Vagina (tissue), 2 donors: ENCODE data around the gene KCNN3.
"Not testable (repeated sequence)": the region's sequence is repeated elsewhere in the genome, so short reads cannot be mapped to it uniquely, and the experiment has no call there.

Source experiments
- CTCF ChIP-seq, 3 experiments: fragments of 450-650 bp in 2 of 3; fragments of 200-600 bp in 1 of 3; sonication (generic) in 1 of 3; IDR thresholded peaks; one replicate each; pipeline ENCODE4 v1.5.1; 2017 to 2019; ENCODE audit warnings: antibody characterized with exemption in 3 of 3, mild to moderate bottlenecking in 2 of 3, moderate library complexity in 2 of 3
- POLR2A ChIP-seq, 2 donors: fragments of 450-650 bp; IDR thresholded peaks; one replicate each; pipeline ENCODE4 v1.6.1; 2017; ENCODE audit warnings: antibody characterized with exemption in 2 of 2, mild to moderate bottlenecking in 2 of 2, moderate library complexity in 2 of 2
- POLR2AphosphoS5 ChIP-seq, 2 donors: sonication (generic); formaldehyde crosslinking; IDR thresholded peaks; one replicate each; pipeline ENCODE4 v1.9.0; 2017; ENCODE audit warnings: antibody characterized with exemption in 2 of 2, mild to moderate bottlenecking in 2 of 2, low read depth in 1 of 2; ENCODE audit not compliant: insufficient read depth in 1 of 2

GRCh38 chr1:154908129-154908528 lies 38.0 kb upstream of the KCNN3 start:
- not testable (repeated sequence) for TF ChIP-seq POLR2A (IDR thresholded peaks at IDR 0.05); CTCF (IDR thresholded peaks at IDR 0.05); POLR2AphosphoS5 (IDR thresholded peaks at IDR 0.05; ENCODE audit: insufficient read depth in 1 of 2, low read depth in 1 of 2)
